Nephron (organoid): ENCODE data around the gene TOP1.

Experiments used
- H3K27ac Mint-ChIP-seq, 3 experiments: 2 replicates each; pipeline ENCODE4 v1.8.0; 2020; ENCODE audit warnings: mixed read lengths in 3 of 3, mild to moderate bottlenecking in 2 of 3, moderate library complexity in 1 of 3
- H3K27me3 Mint-ChIP-seq: 2 replicates; pipeline ENCODE4 v1.8.0; 2021; ENCODE audit warnings: low read depth, mild to moderate bottlenecking, moderate library complexity, mixed read lengths
- H3K36me3 Mint-ChIP-seq: 2 replicates; pipeline ENCODE4 v1.8.0; 2020; ENCODE audit warnings: low read depth, mixed read lengths
- H3K4me1 Mint-ChIP-seq: 2 replicates; pipeline ENCODE4 v1.8.0; 2020; ENCODE audit warnings: mixed read lengths
- H3K4me3 Mint-ChIP-seq, 3 experiments: 2 replicates each; pipeline ENCODE4 v1.8.0; 2020; ENCODE audit warnings: mild to moderate bottlenecking in 3 of 3, mixed read lengths in 3 of 3, moderate library complexity in 2 of 3
- H3K9me3 Mint-ChIP-seq: 2 replicates; pipeline ENCODE4 v1.8.0; 2020; ENCODE audit warnings: mixed read lengths
- TF ChIP-seq, protein P1 (sequence below), 3 experiments: fragments of 200-600 bp; sonication (generic); IDR thresholded peaks; one replicate each; pipeline ENCODE4 v1.5.0; 2021; ENCODE audit warnings: antibody characterized with exemption in 3 of 3; ENCODE audit not compliant: unreplicated experiment in 3 of 3

TOP1 gene

DNA sequence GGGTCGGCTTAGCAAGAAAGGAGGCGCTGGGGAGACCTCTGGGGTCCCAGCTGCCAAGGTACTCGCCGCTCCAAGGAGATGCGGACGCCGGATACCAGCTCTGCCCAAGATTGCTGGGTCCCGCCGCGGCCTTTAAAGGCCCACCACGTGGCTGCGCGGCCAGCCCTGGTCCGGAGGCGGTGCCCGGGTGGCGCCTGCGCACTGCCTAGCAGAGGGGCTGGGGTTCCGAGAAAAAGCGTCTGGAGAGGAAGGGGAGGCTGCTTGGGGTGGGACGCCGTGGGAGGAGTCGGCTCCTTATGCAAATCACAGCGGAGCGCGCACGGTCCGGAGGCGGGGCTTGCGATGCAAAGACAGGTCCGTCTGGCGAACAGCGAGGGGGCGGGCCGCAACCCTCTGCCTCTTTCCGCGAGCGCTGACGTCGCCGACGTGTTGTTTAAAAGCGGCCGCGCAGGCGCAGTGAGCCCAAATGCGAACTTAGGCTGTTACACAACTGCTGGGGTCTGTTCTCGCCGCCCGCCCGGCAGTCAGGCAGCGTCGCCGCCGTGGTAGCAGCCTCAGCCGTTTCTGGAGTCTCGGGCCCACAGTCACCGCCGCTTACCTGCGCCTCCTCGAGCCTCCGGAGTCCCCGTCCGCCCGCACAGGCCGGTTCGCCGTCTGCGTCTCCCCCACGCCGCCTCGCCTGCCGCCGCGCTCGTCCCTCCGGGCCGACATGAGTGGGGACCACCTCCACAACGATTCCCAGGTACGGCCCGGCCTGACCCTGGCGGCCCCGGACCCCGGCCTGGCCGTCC is at the start of gene TOP1:
TSS of gene TOP1 (plus strand) at position 464 of the 791 bp plus-strand sequence. CDS start at position 710, 246 bp downstream.
- Mint-ChIP-seq H3K4me3 (peak within 1 kb of the TSS; percentile 92 to 99 (median 96)), H3K27ac (peak within 1 kb of the TSS; percentile 97 to 100 (median 98)), H3K4me1 (peaks cover 48% of the 10 kb centered on the region), H3K36me3 (peaks cover 25% of the 10 kb centered on the region), H3K9me3 (no peaks in the 10 kb centered on the region), H3K27me3 (peaks cover 3% of the 10 kb centered on the region)
- TF ChIP-seq, protein P1, sequence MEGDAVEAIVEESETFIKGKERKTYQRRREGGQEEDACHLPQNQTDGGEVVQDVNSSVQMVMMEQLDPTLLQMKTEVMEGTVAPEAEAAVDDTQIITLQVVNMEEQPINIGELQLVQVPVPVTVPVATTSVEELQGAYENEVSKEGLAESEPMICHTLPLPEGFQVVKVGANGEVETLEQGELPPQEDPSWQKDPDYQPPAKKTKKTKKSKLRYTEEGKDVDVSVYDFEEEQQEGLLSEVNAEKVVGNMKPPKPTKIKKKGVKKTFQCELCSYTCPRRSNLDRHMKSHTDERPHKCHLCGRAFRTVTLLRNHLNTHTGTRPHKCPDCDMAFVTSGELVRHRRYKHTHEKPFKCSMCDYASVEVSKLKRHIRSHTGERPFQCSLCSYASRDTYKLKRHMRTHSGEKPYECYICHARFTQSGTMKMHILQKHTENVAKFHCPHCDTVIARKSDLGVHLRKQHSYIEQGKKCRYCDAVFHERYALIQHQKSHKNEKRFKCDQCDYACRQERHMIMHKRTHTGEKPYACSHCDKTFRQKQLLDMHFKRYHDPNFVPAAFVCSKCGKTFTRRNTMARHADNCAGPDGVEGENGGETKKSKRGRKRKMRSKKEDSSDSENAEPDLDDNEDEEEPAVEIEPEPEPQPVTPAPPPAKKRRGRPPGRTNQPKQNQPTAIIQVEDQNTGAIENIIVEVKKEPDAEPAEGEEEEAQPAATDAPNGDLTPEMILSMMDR (IDR thresholded peaks at IDR 0.05; ENCODE audit: unreplicated experiment in 3 of 3): no peak

DNA sequence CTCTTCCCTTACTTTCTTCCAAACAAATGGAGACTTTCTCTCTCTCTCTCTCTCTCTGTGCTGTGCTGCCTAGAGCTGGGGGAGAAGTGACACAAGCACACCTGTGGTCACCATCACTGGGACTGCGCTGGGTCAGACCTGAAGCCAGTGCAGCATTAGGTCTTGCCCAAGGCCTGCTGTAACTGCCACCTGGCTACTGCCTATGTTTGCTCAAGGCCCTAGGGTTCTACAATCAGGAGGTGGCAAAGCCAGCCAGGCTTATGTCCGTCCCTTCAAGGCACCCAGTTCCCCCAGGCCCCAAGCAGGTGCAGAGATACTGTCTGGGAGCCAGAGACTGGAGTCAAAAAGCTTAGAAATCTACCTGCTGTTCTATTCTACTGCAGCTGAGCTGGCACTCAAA is 49.4 kb upstream of the TOP1 start:
- H3K36me3 Mint-ChIP-seq: peaks cover 6% of the 10 kb centered on the region
- H3K4me1 Mint-ChIP-seq: no peaks in the 10 kb centered on the region
- no peak overlapping the region for H3K4me3 Mint-ChIP-seq
- TF ChIP-seq, protein P1 (IDR thresholded peaks at IDR 0.05; ENCODE audit: unreplicated experiment in 3 of 3): no peak
- H3K9me3 Mint-ChIP-seq: peaks cover 33% of the 10 kb centered on the region
- H3K27me3 Mint-ChIP-seq: peaks cover 9% of the 10 kb centered on the region
- H3K27ac Mint-ChIP-seq: no peak overlapping the region

DNA sequence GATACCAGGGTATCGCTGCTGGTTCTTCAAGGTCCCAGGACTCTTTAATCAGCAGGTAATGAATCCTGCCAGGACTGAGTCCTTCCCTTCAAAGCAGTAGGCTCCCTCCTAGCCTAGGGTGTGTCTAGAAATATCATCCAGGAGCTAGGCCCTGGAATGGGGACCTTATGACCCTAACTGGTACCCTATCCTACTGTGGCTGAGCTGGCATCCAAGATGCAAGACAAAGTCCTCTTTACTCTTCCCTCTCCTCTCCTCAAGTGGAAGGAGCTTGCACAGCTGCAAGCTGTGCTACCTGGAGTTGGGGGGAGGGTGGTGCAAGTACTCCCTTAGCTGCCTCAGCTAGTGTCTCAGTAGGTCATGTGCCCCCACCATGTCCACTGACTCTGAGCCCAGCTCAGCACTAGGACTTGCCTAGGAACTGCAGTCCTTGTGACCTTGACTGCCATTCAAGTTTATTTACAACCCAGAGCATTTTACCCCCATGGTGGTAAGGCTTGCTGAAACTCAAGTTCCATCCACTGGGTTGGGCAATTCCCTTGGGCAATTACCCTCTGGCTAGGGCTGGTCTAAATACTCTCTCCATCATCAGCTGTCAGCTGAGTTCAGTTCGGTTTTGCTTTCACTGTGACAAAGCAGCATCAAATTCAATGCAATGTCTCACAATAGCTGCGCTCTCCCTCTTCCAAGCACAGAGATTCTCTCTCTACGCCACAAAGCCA is 48.4 kb upstream of the TOP1 start:
- no peak overlapping the region for H3K27ac Mint-ChIP-seq

DNA sequence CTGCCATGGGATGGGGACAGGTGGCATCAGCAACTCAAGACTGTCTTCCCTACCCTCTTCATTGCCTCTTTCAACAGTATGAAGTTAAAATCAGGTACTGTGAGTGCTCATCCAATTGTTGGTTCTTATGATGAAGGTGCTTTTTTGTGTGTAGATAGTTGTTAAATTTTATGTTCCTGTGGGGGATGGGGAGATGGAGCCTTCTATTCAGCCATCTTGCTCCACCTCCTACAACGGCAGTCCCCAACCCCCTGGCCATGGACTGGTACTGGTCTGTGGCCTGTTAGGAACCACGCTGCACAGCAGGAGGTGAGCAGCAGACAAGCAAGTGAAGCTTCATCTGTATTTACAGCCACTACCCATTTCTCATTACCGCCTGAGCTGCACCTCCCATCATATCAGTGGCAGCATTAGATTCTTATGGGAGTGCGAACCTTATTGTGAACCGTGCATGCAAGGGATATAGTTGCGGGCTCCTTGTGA is 47.8 kb upstream of the TOP1 start:
- TF ChIP-seq, protein P1 (IDR thresholded peaks at IDR 0.05; ENCODE audit: unreplicated experiment in 3 of 3): no peak
- H3K4me3 Mint-ChIP-seq: no peak overlapping the region
- peaks cover 6% of the 10 kb centered on the region for H3K36me3 Mint-ChIP-seq
- no peak overlapping the region for H3K27ac Mint-ChIP-seq
- H3K27me3 Mint-ChIP-seq: peaks cover 14% of the 10 kb centered on the region
- H3K4me1 Mint-ChIP-seq: no peaks in the 10 kb centered on the region
- H3K9me3 Mint-ChIP-seq: peaks cover 35% of the 10 kb centered on the region

More for the DNA sequence above, 48.4 kb upstream of the TOP1 start:
- Mint-ChIP-seq H3K27me3 (peaks cover 11% of the 10 kb centered on the region), H3K4me3 (no peak overlapping the region), H3K9me3 (peaks cover 33% of the 10 kb centered on the region), H3K4me1 (no peaks in the 10 kb centered on the region), H3K36me3 (peaks cover 6% of the 10 kb centered on the region)
- TF ChIP-seq, protein P1 (IDR thresholded peaks at IDR 0.05; ENCODE audit: unreplicated experiment in 3 of 3): no peak

DNA sequence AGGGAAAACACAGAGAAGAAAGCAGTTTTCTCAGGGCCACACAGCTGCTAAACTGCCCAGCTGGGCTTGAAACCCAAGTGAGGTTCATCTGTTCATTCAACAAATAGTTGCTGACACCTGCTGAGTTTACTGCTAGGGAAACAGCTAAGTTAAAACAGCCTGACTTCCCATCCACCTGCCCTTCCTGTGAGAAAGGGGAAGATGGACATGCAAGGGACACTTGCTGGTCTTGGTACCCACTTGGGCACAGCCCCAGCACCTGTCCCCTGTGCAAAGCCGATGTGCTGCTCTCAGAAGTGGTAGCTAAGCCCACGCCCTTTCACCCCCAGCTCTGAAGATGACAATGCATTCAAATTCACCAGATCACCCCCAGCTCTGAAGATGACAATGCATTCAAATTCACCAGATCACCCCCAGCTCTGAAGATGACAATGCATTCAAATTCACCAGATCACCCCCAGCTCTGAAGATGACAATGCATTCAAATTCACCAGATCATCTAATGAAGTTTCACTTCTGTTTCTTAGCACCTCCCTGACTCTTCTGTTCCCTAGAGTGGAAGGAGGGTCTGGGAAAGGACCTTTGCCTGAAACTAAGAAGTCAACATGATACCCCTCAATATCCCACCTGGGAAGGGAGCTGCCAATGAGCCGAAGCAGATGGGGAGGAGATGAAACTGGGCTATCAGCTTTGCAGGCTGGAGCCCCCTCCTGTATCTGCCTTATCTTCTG is 46.0 kb upstream of the TOP1 start:
- Mint-ChIP-seq H3K27ac (no peak overlapping the region), H3K4me3 (no peak overlapping the region), H3K36me3 (peaks cover 2% of the 10 kb centered on the region), H3K27me3 (peaks cover 11% of the 10 kb centered on the region), H3K4me1 (no peaks in the 10 kb centered on the region), H3K9me3 (peaks cover 25% of the 10 kb centered on the region)
- TF ChIP-seq, protein P1 (IDR thresholded peaks at IDR 0.05; ENCODE audit: unreplicated experiment in 3 of 3): no peak
